Liver (tissue), 9 donors: Measurements from ENCODE around the gene CCDC68. TPM values are rescaled to one million over a fixed set of nuclear protein-coding genes. Genes with fewer than 3 reads are reported as not detected.

Experiments used
- DNase-seq: peaks from one replicate; pipeline ENCODE4 v3.0.0-alpha.2; 2017; ENCODE audit warnings: low spot score
- H3K27ac ChIP-seq, 2 donors: one replicate each; pipeline ENCODE4 v1.7.0; 2013; ENCODE audit warnings: inconsistent platforms in 2 of 2, low read length in 2 of 2, control low read depth in 1 of 2, low read depth in 1 of 2, mild to moderate bottlenecking in 1 of 2
- H3K27me3 ChIP-seq, 4 donors: one replicate each; pipeline versions ENCODE4 v1.6.1 to v1.7.0; 2013; ENCODE audit warnings: low read length in 3 of 4, inconsistent platforms in 1 of 4, mild to moderate bottlenecking in 1 of 4, moderate library complexity in 1 of 4; ENCODE audit not compliant: control insufficient read depth in 4 of 4, insufficient read depth in 4 of 4
- H3K36me3 ChIP-seq, 4 donors: one replicate each; pipeline versions ENCODE4 v1.6.1 to v1.7.0; 2013; ENCODE audit warnings: low read length in 3 of 4, mild to moderate bottlenecking in 3 of 4, low read depth in 1 of 4, moderate library complexity in 1 of 4; ENCODE audit not compliant: control insufficient read depth in 4 of 4, insufficient read depth in 3 of 4
- H3K4me1 ChIP-seq, 4 donors: one replicate each; pipeline versions ENCODE4 v1.6.1 to v1.7.0; 2013; ENCODE audit warnings: low read length in 3 of 4, mild to moderate bottlenecking in 3 of 4, moderate library complexity in 1 of 4; ENCODE audit not compliant: control insufficient read depth in 4 of 4, insufficient read depth in 4 of 4
- H3K4me3 ChIP-seq, 3 donors: one replicate each; pipeline versions ENCODE4 v1.6.1 to v1.7.0; 2013; ENCODE audit warnings: low read length in 3 of 3, control low read depth in 1 of 3, low read depth in 1 of 3, mild to moderate bottlenecking in 1 of 3
- H3K9ac ChIP-seq, 2 donors: one replicate each; pipeline ENCODE4 v1.7.0; 2013; ENCODE audit warnings: low read length in 2 of 2, mild to moderate bottlenecking in 2 of 2, moderate library complexity in 2 of 2, control low read depth in 1 of 2, low read depth in 1 of 2
- H3K9me3 ChIP-seq, 4 donors: one replicate each; pipeline versions ENCODE4 v1.6.1 to v1.7.0; 2013; ENCODE audit warnings: low read length in 3 of 4; ENCODE audit not compliant: control insufficient read depth in 4 of 4
- ATF3 ChIP-seq: IDR thresholded peaks from 2 replicates; pipeline ENCODE4 v1.6.1; 2016; ENCODE audit warnings: antibody characterized with exemption
- CTCF ChIP-seq: fragments of 150-350 bp; IDR thresholded peaks from 2 replicates; pipeline ENCODE4 v1.5.1; 2017; ENCODE audit warnings: improper control_type of control experiment, low read depth, low read length; ENCODE audit not compliant: missing input control
- EGR1 ChIP-seq, 2 donors: IDR thresholded peaks; 2 replicates each; pipeline ENCODE4 v1.6.1; 2016 to 2018; ENCODE audit warnings: antibody characterized with exemption in 2 of 2, low read depth in 2 of 2
- FOXA1 ChIP-seq: IDR thresholded peaks from 2 replicates; pipeline ENCODE4 v1.6.1; 2016; ENCODE audit warnings: antibody characterized with exemption
- FOXA2 ChIP-seq: IDR thresholded peaks from 2 replicates; pipeline ENCODE4 v1.6.1; 2016; ENCODE audit warnings: antibody characterized with exemption
- GABPA ChIP-seq, 2 donors: IDR thresholded peaks in 1 of 2; conservative IDR thresholded peaks in 1 of 2; 2 replicates each; pipeline ENCODE4 v1.6.1; 2016; ENCODE audit warnings: antibody characterized with exemption in 2 of 2, mild to moderate bottlenecking in 1 of 2, moderate library complexity in 1 of 2
- HNF4A ChIP-seq, 2 donors: conservative IDR thresholded peaks; 2 replicates each; pipeline ENCODE4 v1.6.1; 2016; ENCODE audit warnings: antibody characterized with exemption in 2 of 2, mild to moderate bottlenecking in 2 of 2
- HNF4G ChIP-seq: IDR thresholded peaks from 2 replicates; pipeline ENCODE4 v1.6.1; 2016; ENCODE audit warnings: antibody characterized with exemption
- JUND ChIP-seq, 2 donors: IDR thresholded peaks; 2 replicates each; pipeline ENCODE4 v1.6.1; 2016; ENCODE audit warnings: antibody characterized with exemption in 2 of 2
- MAX ChIP-seq: IDR thresholded peaks from 2 replicates; pipeline ENCODE4 v1.6.1; 2016; ENCODE audit warnings: antibody characterized with exemption
- NR2F2 ChIP-seq: IDR thresholded peaks from 2 replicates; pipeline ENCODE4 v1.6.1; 2016; ENCODE audit warnings: antibody characterized with exemption
- RAD21 ChIP-seq, 2 donors: IDR thresholded peaks; 2 replicates each; pipeline ENCODE4 v1.6.1; 2016; ENCODE audit warnings: antibody characterized with exemption in 2 of 2, mild to moderate bottlenecking in 2 of 2
- REST ChIP-seq: IDR thresholded peaks from 2 replicates; pipeline ENCODE4 v1.6.1; 2016; ENCODE audit warnings: antibody characterized with exemption, mild to moderate bottlenecking
- RXRA ChIP-seq, 2 donors: IDR thresholded peaks; 2 replicates each; pipeline ENCODE4 v1.6.1; 2017 to 2018; ENCODE audit warnings: antibody characterized with exemption in 2 of 2, mild to moderate bottlenecking in 1 of 2
- SP1 ChIP-seq: IDR thresholded peaks from 2 replicates; pipeline ENCODE4 v1.6.1; 2018; ENCODE audit warnings: antibody characterized with exemption, mild to moderate bottlenecking
- TAF1 ChIP-seq: conservative IDR thresholded peaks from 2 replicates; pipeline ENCODE4 v1.6.1; 2016; ENCODE audit warnings: antibody characterized with exemption, mild to moderate bottlenecking
- YY1 ChIP-seq: IDR thresholded peaks from 2 replicates; pipeline ENCODE4 v1.6.1; 2016; ENCODE audit warnings: antibody characterized with exemption, mild to moderate bottlenecking
- ZBTB33 ChIP-seq: IDR thresholded peaks from 2 replicates; pipeline ENCODE4 v1.6.1; 2016; ENCODE audit warnings: antibody characterized with exemption
- WGBS: extraction: QIAGEN DNeasy Blood & Tissue Kit; methylation state at CpG from one replicate; pipeline ENCODE4 v1.1.7; 2013; 5-methylcytosine and 5-hydroxymethylcytosine counted together
- polyA plus RNA-seq, 2 donors: library from polyadenylated mRNA; stranded (reverse) in 1 of 2; unstranded in 1 of 2; fragments of 200-250 nt in 1 of 2; fragments of >200 nt in 1 of 2; fragmentation: Nextera tagmentation in 1 of 2; extraction: Ambion mirVana in 1 of 2; gene quantifications; one replicate each; pipeline versions ENCODE4 v1.2.1 to v1.2.3, GENCODE V29; 2013 to 2015
- total RNA-seq, 2 donors: library from RNA; depleted of rRNA; stranded (reverse); fragments of >200 nt; gene quantifications; one replicate each; pipeline ENCODE4 v1.2.3, GENCODE V29; 2014
- donor health status: healthy.
- donor health status: healthy.
- donor health status: healthy.
- donor health status: healthy.
- donor health status: healthy.

CCDC68 gene
- total and polyA plus RNA-seq, 4 donors = 2.6 to 17.5 (median 11.2) TPM

GRCh38 chr18:54905629-54906028 is 53.6 kb downstream of the CCDC68 start:
- no peaks in the 10 kb centered on the region for H3K36me3 ChIP-seq
- H3K4me1 ChIP-seq = no peaks in the 10 kb centered on the region
- H3K4me3 ChIP-seq = no peak overlapping the region
- 97% methylated on average over 5 of the region's 5 CpGs for WGBS
- no peaks in the 10 kb centered on the region for H3K27me3 ChIP-seq
- no peaks in the 10 kb centered on the region for H3K9me3 ChIP-seq
- no peak overlapping the region for H3K27ac ChIP-seq
- DNase-seq = no peak
- TF ChIP-seq MAX (no peak), ATF3 (no peak), CTCF (no peak), GABPA (IDR thresholded peaks at IDR 0.05 in 1 of 2, conservative IDR thresholded peaks at IDR 0.05 in 1 of 2) (no peak), ZBTB33 (no peak), HNF4A (conservative IDR thresholded peaks at IDR 0.05) (no peak), YY1 (no peak), TAF1 (no peak), NR2F2 (no peak), REST (no peak), RAD21 (IDR thresholded peaks at IDR 0.05) (no peak), FOXA1 (no peak), JUND (IDR thresholded peaks at IDR 0.05) (no peak), HNF4G (no peak), RXRA (IDR thresholded peaks at IDR 0.05) (no peak), EGR1 (IDR thresholded peaks at IDR 0.05; ENCODE audit: low read depth in 2 of 2) (no peak), FOXA2 (no peak), SP1 (no peak)
- H3K9ac ChIP-seq = no peak overlapping the region

- WGBS = 94% methylated on average over 2 of the region's 2 CpGs
- no peak for DNase-seq
- no peaks in the 10 kb centered on the region for H3K36me3 ChIP-seq
- H3K27ac ChIP-seq = no peak overlapping the region
- H3K9ac ChIP-seq = no peak overlapping the region
- H3K27me3 ChIP-seq = no peaks in the 10 kb centered on the region
- H3K4me3 ChIP-seq = no peak overlapping the region
- TF ChIP-seq RXRA (IDR thresholded peaks at IDR 0.05) (no peak), MAX (no peak), HNF4G (no peak), FOXA1 (no peak), REST (no peak), ZBTB33 (no peak)
- H3K4me1 ChIP-seq = no peaks in the 10 kb centered on the region
- no peaks in the 10 kb centered on the region for H3K9me3 ChIP-seq
These were observed 54.7 kb downstream of the CCDC68 start for GRCh38 chr18:54904581-54904980.
